Tibial artery (tissue), 4 donors: ENCODE results near the gene CYP19A1.

Source experiments
- DNase-seq, 2 donors: peaks; one replicate each; pipeline ENCODE4 v3.0.0-alpha.2; 2019
- H3K27ac ChIP-seq, 2 donors: fragments of 200-600 bp; sonication (generic) in 1 of 2; 1 replicate in 1 of 2; 2 replicates in 1 of 2; pipeline ENCODE4 v1.5.1; 2018 to 2019; ENCODE audit warnings: mild to moderate bottlenecking in 1 of 2
- H3K27me3 ChIP-seq, 2 donors: fragments of 200-600 bp; sonication (generic) in 1 of 2; one replicate each; pipeline versions ENCODE4 v1.5.1 to v1.6.0; 2016 to 2019
- H3K36me3 ChIP-seq, 3 donors: fragments of 200-600 bp; sonication (generic) in 2 of 3; one replicate each; pipeline ENCODE4 v1.5.1; 2016 to 2019; ENCODE audit warnings: mild to moderate bottlenecking in 2 of 3
- H3K4me1 ChIP-seq, 4 donors: fragments of 200-600 bp; sonication (generic) in 2 of 4; 1 replicate in 3 of 4; 2 replicates in 1 of 4; pipeline ENCODE4 v1.5.1; 2016 to 2019
- H3K4me3 ChIP-seq, 2 donors: fragments of 200-600 bp; sonication (generic) in 1 of 2; 1 replicate in 1 of 2; 2 replicates in 1 of 2; pipeline ENCODE4 v1.5.1; 2018 to 2019; ENCODE audit warnings: mild to moderate bottlenecking in 2 of 2
- H3K9me3 ChIP-seq, 3 donors: fragments of 200-600 bp; sonication (generic) in 1 of 3; one replicate each; pipeline ENCODE4 v1.5.1; 2016 to 2019
- intact Hi-C: fragments of 100-400 bp; cut with DNase I; formaldehyde crosslinking; loops from one replicate; pipeline ENCODE4 v1.15.0; 2023; ENCODE audit warnings: low total_unique reads
- TF ChIP-seq, protein P1 (sequence below), 2 experiments: fragments of 200-600 bp in 1 of 2; fragments of 450-650 bp in 1 of 2; IDR thresholded peaks; one replicate each; pipeline ENCODE4 v1.5.1; 2017 to 2019; ENCODE audit warnings: antibody characterized with exemption in 2 of 2, mild to moderate bottlenecking in 1 of 2, moderate library complexity in 1 of 2

Gene CYP19A1

DNA sequence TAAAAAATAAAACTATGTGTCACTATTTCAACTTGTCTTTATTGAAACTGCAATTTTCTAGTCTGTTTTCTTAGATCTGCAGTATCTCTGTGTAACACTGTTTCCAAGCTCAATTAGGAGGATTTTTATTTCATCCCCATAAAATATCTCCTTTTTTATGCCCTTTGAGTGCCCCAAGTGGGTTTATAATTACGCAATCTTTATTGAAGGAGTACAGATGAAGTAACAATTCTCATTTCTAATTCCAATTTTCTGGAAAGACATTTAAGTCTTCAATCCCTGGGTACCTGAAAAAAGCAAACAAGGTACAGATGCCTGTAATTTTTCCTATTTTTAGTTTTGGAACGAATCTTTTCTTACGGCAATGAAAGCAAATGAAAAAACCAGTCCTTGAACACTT lies 61.3 kb downstream of the CYP19A1 start:
- intact Hi-C loops: loop anchor here (5.0 kb wide), 1 partner anchor 115 kb away; no protein-coding TSS in a partner anchor
- peaks cover 0 to 15% (median 7%) of the 10 kb centered on the region in 4 donors for H3K4me1 ChIP-seq
- H3K36me3 ChIP-seq: no peaks in the 10 kb centered on the region
- no peaks in the 10 kb centered on the region for H3K9me3 ChIP-seq
- no peaks in the 10 kb centered on the region for H3K27me3 ChIP-seq
- H3K27ac ChIP-seq: no peak overlapping the region
- TF ChIP-seq, protein P1, sequence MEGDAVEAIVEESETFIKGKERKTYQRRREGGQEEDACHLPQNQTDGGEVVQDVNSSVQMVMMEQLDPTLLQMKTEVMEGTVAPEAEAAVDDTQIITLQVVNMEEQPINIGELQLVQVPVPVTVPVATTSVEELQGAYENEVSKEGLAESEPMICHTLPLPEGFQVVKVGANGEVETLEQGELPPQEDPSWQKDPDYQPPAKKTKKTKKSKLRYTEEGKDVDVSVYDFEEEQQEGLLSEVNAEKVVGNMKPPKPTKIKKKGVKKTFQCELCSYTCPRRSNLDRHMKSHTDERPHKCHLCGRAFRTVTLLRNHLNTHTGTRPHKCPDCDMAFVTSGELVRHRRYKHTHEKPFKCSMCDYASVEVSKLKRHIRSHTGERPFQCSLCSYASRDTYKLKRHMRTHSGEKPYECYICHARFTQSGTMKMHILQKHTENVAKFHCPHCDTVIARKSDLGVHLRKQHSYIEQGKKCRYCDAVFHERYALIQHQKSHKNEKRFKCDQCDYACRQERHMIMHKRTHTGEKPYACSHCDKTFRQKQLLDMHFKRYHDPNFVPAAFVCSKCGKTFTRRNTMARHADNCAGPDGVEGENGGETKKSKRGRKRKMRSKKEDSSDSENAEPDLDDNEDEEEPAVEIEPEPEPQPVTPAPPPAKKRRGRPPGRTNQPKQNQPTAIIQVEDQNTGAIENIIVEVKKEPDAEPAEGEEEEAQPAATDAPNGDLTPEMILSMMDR (IDR thresholded peaks at IDR 0.05): no peak
- no peak overlapping the region for H3K4me3 ChIP-seq
- no peak for DNase-seq

DNA sequence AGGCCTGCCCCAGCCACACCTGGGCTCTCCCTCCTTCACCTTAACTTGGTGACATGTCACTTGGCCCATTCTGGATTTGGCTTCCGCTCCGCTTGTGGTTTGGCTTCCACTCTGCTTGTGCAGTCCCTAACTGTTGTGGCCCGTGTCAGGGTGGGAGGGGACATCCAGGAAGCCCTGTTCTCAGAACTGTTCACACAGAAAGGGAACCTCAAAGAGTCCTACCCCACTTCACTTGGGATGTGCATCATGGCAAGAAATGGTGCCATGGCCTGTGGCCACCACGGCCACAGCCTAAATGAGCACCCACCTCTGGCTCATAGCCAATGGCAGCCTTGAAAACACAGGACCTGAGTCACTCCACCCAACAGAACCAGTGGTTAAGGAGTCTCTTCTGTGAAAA lies 63.4 kb downstream of the CYP19A1 start:
- intact Hi-C loops: loop anchor here (5.0 kb wide), 1 partner anchor 113 kb away; no protein-coding TSS in a partner anchor
- TF ChIP-seq, protein P1 (IDR thresholded peaks at IDR 0.05): no peak
- no peaks in the 10 kb centered on the region for H3K4me1 ChIP-seq
- H3K4me3 ChIP-seq: no peak overlapping the region
- H3K27ac ChIP-seq: no peak overlapping the region
- DNase-seq: no peak
- H3K36me3 ChIP-seq: no peaks in the 10 kb centered on the region
- no peaks in the 10 kb centered on the region for H3K9me3 ChIP-seq
- H3K27me3 ChIP-seq: no peaks in the 10 kb centered on the region

DNA sequence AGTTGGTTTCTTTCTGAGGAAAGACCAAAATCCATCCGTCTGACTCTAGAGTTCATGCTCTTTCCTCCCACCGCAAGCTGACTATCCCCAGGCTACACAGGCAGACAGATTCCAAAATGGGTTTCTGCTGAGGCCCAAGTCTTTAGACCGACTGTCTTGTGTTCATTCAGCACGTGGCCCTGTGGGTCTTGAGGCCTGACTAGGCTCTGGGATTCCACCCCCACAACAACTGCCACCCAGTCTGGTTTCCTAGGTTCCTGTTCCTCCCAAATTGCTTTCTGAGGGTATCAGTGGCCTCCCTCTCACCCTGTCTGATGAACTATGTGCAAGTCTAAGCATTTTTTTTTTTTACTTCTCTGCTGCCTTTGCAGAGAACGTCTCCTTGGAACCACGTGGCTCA lies 67.7 kb downstream of the CYP19A1 start:
- DNase-seq: no peak
- Histone ChIP-seq H3K4me3 (no peak overlapping the region), H3K4me1 (peaks cover 0 to 21% (median 13%) of the 10 kb centered on the region in 4 donors), H3K9me3 (no peaks in the 10 kb centered on the region), H3K27me3 (no peaks in the 10 kb centered on the region), H3K36me3 (no peaks in the 10 kb centered on the region), H3K27ac (no peak overlapping the region)
- TF ChIP-seq, protein P1 (IDR thresholded peaks at IDR 0.05): no peak
- intact Hi-C loops: no loop called here

DNA sequence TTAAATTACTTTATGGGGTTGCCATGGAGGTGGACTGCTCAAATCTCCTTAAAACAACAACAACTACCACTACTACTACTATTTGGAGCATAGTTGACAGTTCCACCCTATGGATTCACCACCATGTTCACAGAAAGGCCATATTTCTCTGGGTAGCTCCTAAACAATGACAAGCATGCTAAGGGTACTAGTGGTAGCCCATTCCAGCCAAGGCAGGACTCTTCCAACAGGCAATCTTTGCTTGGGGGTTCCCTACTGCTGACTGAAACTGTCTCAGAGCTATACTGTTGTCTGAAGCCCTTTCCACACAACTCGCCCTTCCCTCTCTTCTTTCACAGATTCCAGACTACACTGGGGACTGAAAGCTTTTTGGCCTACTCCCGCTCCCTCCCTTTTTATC lies 68.9 kb downstream of the CYP19A1 start:
- H3K4me3 ChIP-seq: no peak overlapping the region
- H3K27me3 ChIP-seq: no peaks in the 10 kb centered on the region
- intact Hi-C loops: no loop called here
- no peaks in the 10 kb centered on the region for H3K36me3 ChIP-seq
- H3K9me3 ChIP-seq: no peaks in the 10 kb centered on the region
- peaks cover 0 to 21% (median 13%) of the 10 kb centered on the region in 4 donors for H3K4me1 ChIP-seq
- DNase-seq: no peak
- TF ChIP-seq, protein P1 (IDR thresholded peaks at IDR 0.05): no peak
- no peak overlapping the region for H3K27ac ChIP-seq

DNA sequence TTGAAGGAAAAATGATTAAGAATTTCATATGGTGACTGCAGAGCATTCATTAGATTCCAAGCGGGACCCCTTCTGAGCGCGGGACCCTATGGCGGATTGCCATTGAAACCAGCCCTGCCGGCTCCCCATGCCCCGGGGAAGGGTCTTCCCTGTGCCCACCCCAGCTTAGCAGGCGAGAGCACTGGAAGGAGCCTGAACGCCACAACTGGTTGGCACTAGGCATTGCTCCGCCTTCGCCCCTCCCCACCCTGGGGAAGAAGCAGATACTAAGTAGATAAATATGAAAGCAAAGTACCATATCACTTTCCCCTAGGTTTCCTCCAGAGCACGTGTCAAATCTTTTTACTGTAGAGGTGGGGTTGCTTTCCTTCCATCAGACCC lies 70.7 kb downstream of the CYP19A1 start:
- TF ChIP-seq, protein P1 (IDR thresholded peaks at IDR 0.05): no peak
- Histone ChIP-seq H3K36me3 (no peaks in the 10 kb centered on the region), H3K27ac (peak overlapping the region; percentile 62 to 68), H3K4me3 (peak overlapping the region; percentile 59 to 67), H3K4me1 (peaks cover 0 to 21% (median 13%) of the 10 kb centered on the region in 4 donors), H3K9me3 (no peaks in the 10 kb centered on the region), H3K27me3 (no peaks in the 10 kb centered on the region)
- intact Hi-C loops: no loop called here
- no peak for DNase-seq
